Skeletal muscle tissue (tissue), 4 donors: Measurements from ENCODE around the gene GRIK1. TPM values are rescaled to one million over a fixed set of nuclear protein-coding genes. Genes with fewer than 3 reads are reported as not detected.

Source experiments
- H3K27ac ChIP-seq: one replicate; pipeline ENCODE4 v1.7.0; 2013; ENCODE audit warnings: mild to moderate bottlenecking, low read depth, low read length, inconsistent platforms
- H3K27me3 ChIP-seq, 3 donors: one replicate each; pipeline ENCODE4 v1.7.0; 2013; ENCODE audit warnings: low read length in 3 of 3; ENCODE audit not compliant: control insufficient read depth in 3 of 3, insufficient read depth in 3 of 3
- H3K36me3 ChIP-seq, 3 donors: one replicate each; pipeline ENCODE4 v1.7.0; 2013; ENCODE audit warnings: low read length in 3 of 3; ENCODE audit not compliant: control insufficient read depth in 3 of 3, insufficient read depth in 3 of 3
- H3K4me1 ChIP-seq, 3 donors: one replicate each; pipeline ENCODE4 v1.7.0; 2013; ENCODE audit warnings: low read length in 3 of 3, mild to moderate bottlenecking in 3 of 3; ENCODE audit not compliant: control insufficient read depth in 3 of 3, insufficient read depth in 3 of 3
- H3K4me3 ChIP-seq, 3 donors: one replicate each; pipeline ENCODE4 v1.7.0; 2013; ENCODE audit warnings: low read length in 3 of 3
- H3K9ac ChIP-seq, 3 donors: one replicate each; pipeline ENCODE4 v1.7.0; 2013; ENCODE audit warnings: low read length in 3 of 3, mild to moderate bottlenecking in 3 of 3, moderate library complexity in 2 of 3, low read depth in 1 of 3
- H3K9me3 ChIP-seq, 3 donors: one replicate each; pipeline ENCODE4 v1.7.0; 2013; ENCODE audit warnings: low read length in 3 of 3; ENCODE audit not compliant: control insufficient read depth in 3 of 3
- total RNA-seq: library from RNA; depleted of rRNA; stranded (reverse); fragments of >200 nt; gene quantifications from one replicate; pipeline ENCODE4 v1.2.3, GENCODE V29; 2014
- donor health status: Osteomylitis.

GRIK1 gene
- total RNA-seq, 1 donor from 2014 or later = 1.0 TPM

DNA sequence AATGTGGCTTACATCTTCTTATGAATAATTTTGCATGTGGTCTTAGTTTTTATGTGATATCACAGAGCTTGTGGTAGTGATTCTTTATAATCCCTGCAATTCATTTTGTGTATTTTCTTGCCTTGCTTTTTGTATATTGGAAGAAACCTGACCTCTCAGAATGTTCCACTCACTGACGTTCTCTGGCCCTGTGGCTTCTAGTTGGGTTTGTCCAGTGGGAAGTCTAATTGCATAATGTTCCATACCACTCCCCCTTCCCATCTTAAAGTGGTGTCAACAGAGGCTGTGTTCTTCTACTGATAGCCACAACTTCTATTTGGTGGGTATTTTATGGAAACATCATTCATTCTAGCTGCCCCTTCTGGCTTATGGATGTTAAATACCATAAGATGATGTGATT, 415.7 kb downstream of the GRIK1 start:
- Histone ChIP-seq H3K36me3 (no peaks in the 10 kb centered on the region), H3K4me1 (no peaks in the 10 kb centered on the region), H3K9me3 (peaks cover 0 to 3% (median 0%) of the 10 kb centered on the region in 3 donors), H3K4me3 (no peak overlapping the region), H3K27me3 (no peaks in the 10 kb centered on the region), H3K27ac (no peak overlapping the region), H3K9ac (no peak overlapping the region)

DNA sequence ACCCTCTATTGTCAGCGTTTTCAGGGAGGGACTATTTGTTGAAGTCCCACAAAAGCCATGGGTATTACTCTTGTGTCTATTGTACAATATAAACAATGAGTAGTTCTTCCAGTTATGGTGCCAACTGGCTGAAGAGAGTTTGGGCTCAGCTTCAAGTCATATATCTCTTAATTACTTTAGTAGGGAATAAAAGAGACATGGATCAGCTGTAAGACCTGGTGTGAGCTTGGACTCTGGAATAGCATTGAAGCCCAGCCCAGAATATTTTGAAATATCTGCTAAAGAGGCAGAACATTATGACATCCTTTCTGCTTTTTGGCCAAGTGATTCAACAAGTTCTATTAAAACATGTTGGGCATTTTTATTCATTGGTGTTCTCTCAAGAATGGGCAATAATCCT, 416.1 kb downstream of the GRIK1 start:
- Histone ChIP-seq H3K4me3 (no peak overlapping the region), H3K9me3 (peaks cover 0 to 3% (median 0%) of the 10 kb centered on the region in 3 donors), H3K36me3 (no peaks in the 10 kb centered on the region), H3K27me3 (no peaks in the 10 kb centered on the region), H3K27ac (no peak overlapping the region), H3K4me1 (no peaks in the 10 kb centered on the region), H3K9ac (no peak overlapping the region)

DNA sequence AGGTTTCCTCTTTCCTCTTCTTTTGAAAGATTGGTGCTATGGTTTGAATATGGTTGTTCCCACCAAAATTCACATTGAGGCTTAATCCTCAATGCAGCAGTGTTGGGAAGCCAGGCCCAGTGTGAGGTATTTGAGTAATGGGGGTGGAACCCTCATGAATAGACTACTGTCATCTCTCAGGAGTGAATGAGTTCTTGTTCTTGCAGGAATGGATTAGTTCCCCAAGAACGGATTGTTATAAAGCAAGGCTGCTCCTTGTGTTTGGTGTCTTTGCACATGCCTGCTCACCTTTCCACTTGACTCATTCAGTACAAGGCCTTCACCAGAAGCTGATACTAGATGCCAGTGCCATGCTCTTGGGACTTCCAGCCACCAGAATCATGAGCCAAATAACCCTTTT, 417.9 kb downstream of the GRIK1 start:
- H3K36me3 ChIP-seq = no peaks in the 10 kb centered on the region
- no peak overlapping the region for H3K27ac ChIP-seq
- no peak overlapping the region for H3K4me3 ChIP-seq
- no peak overlapping the region for H3K9ac ChIP-seq
- no peaks in the 10 kb centered on the region for H3K27me3 ChIP-seq
- no peaks in the 10 kb centered on the region for H3K4me1 ChIP-seq
- peaks cover 0 to 3% (median 0%) of the 10 kb centered on the region in 3 donors for H3K9me3 ChIP-seq

DNA sequence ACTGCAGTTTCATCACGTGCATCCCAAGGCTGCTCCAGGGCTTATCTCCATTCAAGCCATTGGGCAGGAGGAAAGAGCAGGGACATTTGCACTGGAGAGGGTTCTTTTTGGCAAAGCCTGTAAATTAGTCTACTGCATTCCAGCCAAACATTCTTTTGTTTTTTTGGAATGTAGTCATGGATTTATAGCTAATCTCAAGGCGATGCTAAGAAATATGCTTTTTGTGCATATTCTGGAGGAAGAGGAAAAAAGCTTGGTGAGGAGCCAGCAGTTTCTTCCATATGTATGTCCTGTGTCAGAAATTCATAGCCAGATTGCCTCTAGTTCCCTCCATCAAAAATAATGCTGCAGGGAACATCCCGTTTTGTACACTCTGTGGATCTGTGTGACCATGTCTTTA, 419.6 kb downstream of the GRIK1 start:
- Histone ChIP-seq H3K4me3 (no peak overlapping the region), H3K27me3 (no peaks in the 10 kb centered on the region), H3K4me1 (no peaks in the 10 kb centered on the region), H3K36me3 (no peaks in the 10 kb centered on the region), H3K9ac (no peak overlapping the region), H3K27ac (no peak overlapping the region), H3K9me3 (no peaks in the 10 kb centered on the region)

DNA sequence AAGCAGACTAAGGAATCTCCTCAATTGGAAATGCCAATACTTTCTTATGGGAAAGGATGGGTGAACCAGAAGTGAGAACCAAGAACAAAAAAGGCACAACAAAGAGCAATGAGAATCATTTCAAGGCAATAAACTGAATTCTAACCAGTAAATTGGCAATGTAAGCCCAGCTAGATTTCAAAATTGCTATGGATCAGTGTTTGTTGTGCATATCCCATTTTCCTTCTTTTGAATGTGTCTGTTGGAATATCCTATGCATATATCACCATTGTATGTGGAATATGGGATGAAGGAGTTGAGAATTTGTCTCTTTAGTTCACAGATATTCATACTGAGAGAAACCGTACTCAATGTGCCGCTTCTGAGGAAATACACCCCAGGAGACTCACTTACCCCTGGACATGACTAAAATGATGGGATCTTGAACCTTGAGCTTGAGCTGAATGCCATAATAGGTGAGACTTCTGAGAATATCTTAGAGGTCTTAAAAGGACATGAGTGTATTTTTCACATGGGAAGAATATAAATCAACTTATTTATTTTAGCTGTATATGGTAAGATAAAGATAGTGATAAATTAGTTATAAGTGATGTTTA, 425.0 kb downstream of the GRIK1 start:
- Histone ChIP-seq H3K4me3 (no peak overlapping the region), H3K9me3 (peaks cover 0 to 4% (median 2%) of the 10 kb centered on the region in 3 donors), H3K4me1 (no peaks in the 10 kb centered on the region), H3K9ac (no peak overlapping the region), H3K27me3 (no peaks in the 10 kb centered on the region), H3K27ac (no peak overlapping the region), H3K36me3 (no peaks in the 10 kb centered on the region)

DNA sequence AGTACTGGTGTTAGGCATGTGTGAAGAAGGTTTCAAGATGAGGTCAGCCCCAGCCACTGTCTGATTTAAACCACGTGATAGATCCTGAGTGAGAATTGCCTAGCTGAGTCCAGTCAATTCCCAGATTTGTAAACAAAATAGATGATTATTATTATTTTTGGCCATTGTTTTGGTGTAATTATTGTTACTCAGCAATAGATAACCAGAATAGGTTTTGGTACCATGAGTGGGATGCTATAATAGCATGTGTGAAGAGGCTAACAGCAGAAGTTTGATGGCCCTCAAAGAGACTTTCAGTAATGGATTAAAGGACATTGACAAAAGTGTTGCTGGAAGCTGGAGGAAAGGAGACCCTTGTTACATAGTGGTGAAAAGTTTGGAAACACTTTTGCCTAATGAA, 426.3 kb downstream of the GRIK1 start:
- no peak overlapping the region for H3K9ac ChIP-seq
- H3K4me3 ChIP-seq = no peak overlapping the region
- peaks cover 0 to 4% (median 2%) of the 10 kb centered on the region in 3 donors for H3K9me3 ChIP-seq
- no peaks in the 10 kb centered on the region for H3K4me1 ChIP-seq
- no peaks in the 10 kb centered on the region for H3K27me3 ChIP-seq
- H3K27ac ChIP-seq = no peak overlapping the region
- H3K36me3 ChIP-seq = no peaks in the 10 kb centered on the region

DNA sequence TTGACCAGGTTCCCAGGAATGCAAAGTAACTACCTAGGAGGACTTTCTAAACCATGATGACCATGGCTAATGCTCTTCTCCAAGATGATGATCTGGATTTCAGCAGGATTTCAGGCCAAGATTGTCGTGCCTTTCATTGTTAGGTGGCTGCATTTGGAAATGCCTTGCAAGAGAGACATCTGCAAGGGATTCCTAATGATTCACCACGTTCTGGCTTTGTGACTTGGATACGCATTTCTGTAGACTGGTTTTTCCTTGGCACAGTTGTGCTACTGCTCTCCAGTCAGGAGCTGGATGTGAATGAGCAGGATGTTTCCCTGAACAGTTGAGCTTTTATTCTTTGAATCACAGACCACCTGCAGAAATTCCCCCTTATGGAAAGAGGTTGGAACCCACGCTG, 428.7 kb downstream of the GRIK1 start:
- Histone ChIP-seq H3K4me1 (no peaks in the 10 kb centered on the region), H3K9ac (no peak overlapping the region), H3K36me3 (no peaks in the 10 kb centered on the region), H3K4me3 (no peak overlapping the region), H3K27ac (no peak overlapping the region), H3K9me3 (peaks cover 0 to 4% (median 2%) of the 10 kb centered on the region in 3 donors), H3K27me3 (no peaks in the 10 kb centered on the region)

DNA sequence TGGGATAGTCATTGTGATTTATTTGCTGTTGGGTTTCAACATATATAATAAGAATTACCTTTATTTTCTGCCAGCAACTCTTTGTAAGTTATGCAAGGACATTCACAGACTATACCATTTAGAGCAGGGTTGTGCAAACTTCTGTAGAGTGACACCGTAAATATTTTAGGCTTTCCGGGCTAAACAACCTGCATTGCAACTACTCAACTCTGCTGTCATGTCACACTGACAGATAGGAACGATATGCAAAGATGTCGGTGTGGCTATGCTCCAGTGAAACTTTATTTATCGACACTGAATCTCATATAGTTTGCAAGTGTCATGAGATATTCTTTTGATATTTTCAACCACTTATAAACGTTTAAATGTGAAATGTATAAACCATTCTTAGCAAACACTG, 430.7 kb downstream of the GRIK1 start:
- Histone ChIP-seq H3K27ac (no peak overlapping the region), H3K9me3 (no peaks in the 10 kb centered on the region), H3K4me3 (no peak overlapping the region), H3K36me3 (peaks cover 0 to 4% (median 0%) of the 10 kb centered on the region in 3 donors), H3K9ac (no peak overlapping the region), H3K4me1 (no peaks in the 10 kb centered on the region), H3K27me3 (no peaks in the 10 kb centered on the region)

DNA sequence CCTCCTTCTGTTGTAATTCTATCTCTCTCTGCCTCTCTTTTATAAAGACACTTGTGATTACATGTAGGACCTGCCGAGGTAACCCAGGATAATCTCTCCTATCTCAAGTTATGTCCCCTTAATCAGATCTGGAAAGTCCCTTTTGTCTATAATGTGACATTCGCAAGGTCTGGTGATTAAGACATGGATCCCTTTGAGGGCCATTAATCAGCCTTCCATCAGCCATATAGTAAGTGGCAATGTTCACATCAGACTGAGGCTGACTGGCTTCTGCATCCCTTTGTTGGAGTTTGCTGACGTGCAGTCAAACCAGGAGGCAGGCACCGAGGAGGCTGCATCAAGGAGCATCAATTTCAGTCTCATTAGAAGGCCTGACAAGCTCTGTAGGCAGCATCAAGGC, 431.5 kb downstream of the GRIK1 start:
- Histone ChIP-seq H3K27ac (no peak overlapping the region), H3K4me3 (no peak overlapping the region), H3K9me3 (no peaks in the 10 kb centered on the region), H3K36me3 (peaks cover 0 to 4% (median 0%) of the 10 kb centered on the region in 3 donors), H3K9ac (no peak overlapping the region), H3K4me1 (no peaks in the 10 kb centered on the region), H3K27me3 (no peaks in the 10 kb centered on the region)

DNA sequence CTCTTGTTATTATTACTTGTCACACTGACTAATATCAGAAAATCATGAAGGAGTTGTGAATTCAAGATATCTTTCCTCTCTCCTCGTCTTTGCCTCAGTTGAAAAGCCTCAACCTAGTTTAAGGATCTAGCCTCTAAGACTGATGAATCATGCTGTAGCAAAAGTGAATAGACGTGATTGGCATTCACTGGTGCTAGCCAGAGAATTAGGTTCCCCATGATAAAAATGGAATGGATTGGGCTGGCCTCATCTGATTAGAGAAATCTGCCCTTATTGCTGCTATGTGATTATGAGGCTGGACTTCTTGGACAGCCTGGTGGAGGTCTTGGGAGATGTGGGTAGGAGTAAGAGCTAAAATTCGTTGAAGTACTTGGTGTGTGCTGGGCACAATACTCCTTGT, 432.8 kb downstream of the GRIK1 start:
- Histone ChIP-seq H3K9ac (no peak overlapping the region), H3K36me3 (peaks cover 0 to 4% (median 0%) of the 10 kb centered on the region in 3 donors), H3K4me3 (no peak overlapping the region), H3K9me3 (no peaks in the 10 kb centered on the region), H3K4me1 (no peaks in the 10 kb centered on the region), H3K27me3 (no peaks in the 10 kb centered on the region), H3K27ac (no peak overlapping the region)
